HG02588 (cell line): ENCODE measurements around the gene CRYGN.
A peak's percentile ranks its signal among the peaks of the same experiment; 100 is the strongest.

Experiments used
- ATAC-seq: cut with Tn5 transposase; IDR thresholded peaks from one replicate; pipeline ENCODE4 v1.9.1; 2021; ENCODE audit warnings: mild to moderate bottlenecking, moderate library complexity; ENCODE audit not compliant: unreplicated experiment

CRYGN gene, protein sequence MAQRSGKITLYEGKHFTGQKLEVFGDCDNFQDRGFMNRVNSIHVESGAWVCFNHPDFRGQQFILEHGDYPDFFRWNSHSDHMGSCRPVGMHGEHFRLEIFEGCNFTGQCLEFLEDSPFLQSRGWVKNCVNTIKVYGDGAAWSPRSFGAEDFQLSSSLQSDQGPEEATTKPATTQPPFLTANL

GRCh38 chr7:151439855-151440798, at the start of gene CRYGN:
TSS of gene CRYGN (minus strand) at chr7:151440141. CDS start at chr7:151439917, 224 bp downstream.
- no peak for ATAC-seq

DNA sequence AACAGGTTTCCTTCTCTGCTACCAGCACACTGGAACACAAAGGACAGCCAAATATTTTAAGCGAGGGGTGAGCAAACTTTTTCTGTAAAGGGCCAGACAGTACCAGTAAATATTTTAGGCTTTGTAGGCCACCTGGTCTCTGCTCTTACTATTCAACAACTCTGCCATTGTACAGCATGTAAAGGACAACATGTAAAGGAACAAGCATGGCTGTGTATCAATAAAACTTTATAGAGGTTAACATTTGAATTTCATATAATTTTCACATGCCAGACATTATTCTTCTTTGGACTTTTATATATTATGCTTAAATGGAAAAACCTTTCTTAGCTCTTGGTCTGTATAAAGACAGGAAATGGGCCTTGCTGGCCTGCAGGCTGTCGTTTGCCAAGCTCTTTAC, 49.6 kb upstream of the CRYGN start:
- no peak for ATAC-seq

DNA sequence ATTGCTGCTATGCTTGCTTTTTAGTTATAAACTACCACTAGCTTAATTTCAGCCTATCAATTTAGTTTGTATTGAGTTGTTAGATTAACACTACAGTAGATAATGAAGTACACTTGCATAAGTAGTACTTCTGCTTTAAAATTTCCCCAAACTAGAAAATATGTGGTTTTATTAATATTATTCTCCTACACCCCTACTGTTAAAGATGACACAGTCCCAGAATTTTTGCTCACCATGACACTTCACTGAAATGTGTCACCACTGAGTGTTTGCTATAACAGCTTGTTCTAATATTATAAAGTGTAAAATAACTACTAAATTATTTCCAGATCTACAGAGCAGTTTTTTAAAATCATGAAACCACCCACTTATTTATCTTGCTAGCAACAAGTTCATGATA, 48.2 kb upstream of the CRYGN start:
- ATAC-seq, result no peak

DNA sequence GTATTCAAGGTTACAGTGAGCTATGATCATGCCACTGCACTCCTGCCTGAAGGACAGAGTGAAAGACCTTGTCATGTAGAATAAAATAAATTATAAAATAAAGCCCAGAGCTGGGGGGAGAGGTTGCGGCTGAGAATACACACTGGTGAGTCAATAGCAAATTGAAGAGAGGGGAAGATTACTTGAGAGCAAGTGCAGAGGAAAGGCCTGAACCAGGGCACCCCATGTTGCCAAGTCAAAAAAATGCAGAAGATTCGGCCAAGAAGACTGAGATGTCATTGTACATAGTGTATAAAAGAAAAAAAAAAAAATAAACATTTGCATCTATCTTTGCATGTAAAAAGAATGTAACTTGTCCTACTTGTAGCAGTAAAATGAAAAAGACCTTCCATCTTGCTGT, 47.3 kb upstream of the CRYGN start:
- ATAC-seq, result no peak

GRCh38 chr7:151486074-151486473, 46.1 kb upstream of the CRYGN start:
- no peak for ATAC-seq

GRCh38 chr7:151484971-151485707, 45.2 kb upstream of the CRYGN start:
- ATAC-seq, result no peak

- no peak for ATAC-seq
Observed at GRCh38 chr7:151483711-151483983, 43.7 kb upstream of the CRYGN start.

- no peak for ATAC-seq
Observed at GRCh38 chr7:151482883-151483710, 43.2 kb upstream of the CRYGN start.

- no peak for ATAC-seq
Observed at GRCh38 chr7:151481650-151482505, 41.9 kb upstream of the CRYGN start.

- no peak for ATAC-seq
Observed at GRCh38 chr7:151477867-151478266, 37.9 kb upstream of the CRYGN start.

GRCh38 chr7:151472644-151473380, 32.9 kb upstream of the CRYGN start:
- peak; percentile 42 for ATAC-seq

DNA sequence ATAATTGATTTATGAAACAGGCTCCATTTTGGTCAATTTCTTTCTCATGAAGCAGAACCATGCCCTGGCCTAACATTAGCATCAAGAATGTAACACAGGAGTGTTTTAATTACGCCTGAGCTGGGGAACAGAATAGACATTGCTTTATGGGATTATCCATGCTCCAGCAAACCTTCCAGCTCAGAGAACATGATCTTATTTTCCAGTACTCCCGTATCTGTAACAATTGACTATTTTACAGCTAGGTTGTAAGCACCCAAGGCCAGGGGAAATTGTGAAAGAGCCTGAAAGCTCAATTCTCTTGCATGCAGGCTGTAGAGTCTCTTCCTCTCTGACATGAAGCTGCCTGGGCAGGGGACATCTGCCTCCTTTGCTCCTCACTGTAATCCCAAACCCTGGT, 30.8 kb upstream of the CRYGN start:
- ATAC-seq, result no peak

DNA sequence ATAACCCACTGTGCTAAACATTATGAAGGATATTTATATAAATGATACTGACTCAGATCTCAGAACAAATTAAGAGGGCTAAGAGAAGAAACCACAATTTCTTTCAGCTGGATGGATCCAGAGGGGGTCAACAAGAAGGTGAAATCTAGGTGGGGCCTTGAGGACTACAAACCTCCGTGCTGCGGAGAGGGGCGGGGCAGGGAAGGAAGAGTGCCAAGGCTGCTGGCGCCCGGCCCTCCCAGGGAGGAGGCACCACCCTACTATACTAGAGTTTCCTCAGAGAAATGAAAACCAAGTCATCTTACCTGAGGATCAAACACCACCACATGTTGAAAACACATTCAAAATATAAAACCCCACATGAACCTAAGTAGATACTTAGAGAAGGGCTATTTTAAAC, 29.3 kb upstream of the CRYGN start:
- ATAC-seq, result no peak

GRCh38 chr7:151468217-151469018, 28.5 kb upstream of the CRYGN start:
- ATAC-seq, result no peak

DNA sequence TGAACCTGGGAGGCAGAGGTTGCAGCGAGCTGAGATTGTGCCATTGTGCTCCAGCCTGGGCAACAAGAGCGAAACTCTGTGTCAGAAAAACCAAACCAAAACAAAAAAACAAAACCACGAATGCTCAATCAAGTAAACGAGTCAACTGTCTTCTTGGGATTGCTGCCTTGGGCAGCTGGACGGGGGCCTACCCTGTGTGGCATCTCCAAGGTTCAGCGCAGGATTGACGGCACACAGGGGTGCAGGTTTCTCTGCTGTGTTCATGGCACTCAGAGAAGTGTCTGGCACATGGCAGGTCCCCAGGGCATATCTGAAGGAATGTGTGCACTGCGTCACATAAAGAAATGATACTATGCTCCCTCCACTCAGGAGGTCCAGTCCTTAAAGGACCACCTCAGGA, 25.2 kb upstream of the CRYGN start:
- ATAC-seq, result no peak

GRCh38 chr7:151462306-151462779, 22.4 kb upstream of the CRYGN start:
- no peak for ATAC-seq

DNA sequence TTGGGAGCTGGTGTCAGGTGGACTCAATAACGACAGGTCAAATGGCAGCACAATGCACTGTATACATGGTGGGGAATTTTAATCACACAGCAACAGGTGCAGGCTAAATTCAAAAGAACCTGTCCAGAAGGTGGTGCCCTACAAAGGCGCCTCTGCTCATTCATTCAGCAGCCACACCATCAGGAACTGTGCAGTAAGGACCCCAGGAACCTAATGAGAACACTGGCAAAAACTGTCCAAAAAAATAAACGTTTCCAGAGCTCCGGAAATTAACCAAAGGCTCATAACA, 21.9 kb upstream of the CRYGN start:
- no peak for ATAC-seq

- ATAC-seq, result no peak
Observed at GRCh38 chr7:151461096-151461941, 21.4 kb upstream of the CRYGN start.
